ENCODE measurements around the gene TTYH2.

The TTYH2 gene

GRCh38 chr17:74234486-74234885 is 21.1 kb downstream of the TTYH2 start:
- H3K9me2 ChIP-seq (ENCODE audit: low read depth, low read length), result no peaks in the 10 kb centered on the region
- no peak for TF ChIP-seq CTCF (IDR thresholded peaks at IDR 0.05; ENCODE audit: low read length)
- no peak for TF ChIP-seq EZH2 (IDR thresholded peaks at IDR 0.05; ENCODE audit: borderline replicate concordance, low read length)
- H3F3A ChIP-seq (ENCODE audit: insufficient read depth, low read length), result no peaks in the 10 kb centered on the region
- no peaks in the 10 kb centered on the region for H4K20me1 ChIP-seq (ENCODE audit: insufficient read depth, low read length)
- H3K9me3 ChIP-seq (ENCODE audit: low read length), result no peaks in the 10 kb centered on the region
- no peak overlapping the region for H3K27ac ChIP-seq (ENCODE audit: low read depth, low read length, poor library complexity, severe bottlenecking)
- no peak overlapping the region for H3K9ac ChIP-seq (ENCODE audit: low read length)
- no peak overlapping the region for H3K4me3 ChIP-seq (ENCODE audit: low read depth, low read length, poor library complexity, severe bottlenecking)
- H3K27me3 ChIP-seq (ENCODE audit: insufficient read depth, low read length), result no peaks in the 10 kb centered on the region
- no peaks in the 10 kb centered on the region for H3K79me2 ChIP-seq (ENCODE audit: insufficient read depth, low read length)
- no peak overlapping the region for H2AFZ ChIP-seq (ENCODE audit: low read length)
- no peak overlapping the region for H3K4me2 ChIP-seq (ENCODE audit: low read length)
- no peaks in the 10 kb centered on the region for H3K36me3 ChIP-seq (ENCODE audit: insufficient read depth, low read length)
- H3K4me1 ChIP-seq (ENCODE audit: insufficient read depth, low read length, severe bottlenecking), result no peaks in the 10 kb centered on the region

- Histone ChIP-seq H3K9ac (ENCODE audit: low read length) (no peak overlapping the region), H3F3A (ENCODE audit: insufficient read depth, low read length) (no peaks in the 10 kb centered on the region), H3K9me2 (ENCODE audit: low read depth, low read length) (no peaks in the 10 kb centered on the region), H3K4me3 (ENCODE audit: low read depth, low read length, poor library complexity, severe bottlenecking) (no peak overlapping the region), H3K4me2 (ENCODE audit: low read length) (no peak overlapping the region), H3K36me3 (ENCODE audit: insufficient read depth, low read length) (no peaks in the 10 kb centered on the region), H3K27ac (ENCODE audit: low read depth, low read length, poor library complexity, severe bottlenecking) (no peak overlapping the region), H3K9me3 (ENCODE audit: low read length) (no peaks in the 10 kb centered on the region), H3K79me2 (ENCODE audit: insufficient read depth, low read length) (no peaks in the 10 kb centered on the region), H3K4me1 (ENCODE audit: insufficient read depth, low read length, severe bottlenecking) (no peaks in the 10 kb centered on the region), H3K27me3 (ENCODE audit: insufficient read depth, low read length) (no peaks in the 10 kb centered on the region), H4K20me1 (ENCODE audit: insufficient read depth, low read length) (no peaks in the 10 kb centered on the region), H2AFZ (ENCODE audit: low read length) (no peak overlapping the region)
- no peak for TF ChIP-seq CTCF (IDR thresholded peaks at IDR 0.05; ENCODE audit: low read length)
- TF ChIP-seq EZH2 (IDR thresholded peaks at IDR 0.05; ENCODE audit: borderline replicate concordance, low read length), result no peak
These were observed 21.7 kb downstream of the TTYH2 start for GRCh38 chr17:74235040-74235581.

- H3K4me3 ChIP-seq (ENCODE audit: low read depth, low read length, poor library complexity, severe bottlenecking), result no peak overlapping the region
- no peaks in the 10 kb centered on the region for H3K79me2 ChIP-seq (ENCODE audit: insufficient read depth, low read length)
- H3K9me3 ChIP-seq (ENCODE audit: low read length), result no peaks in the 10 kb centered on the region
- no peaks in the 10 kb centered on the region for H4K20me1 ChIP-seq (ENCODE audit: insufficient read depth, low read length)
- TF ChIP-seq EZH2 (IDR thresholded peaks at IDR 0.05; ENCODE audit: borderline replicate concordance, low read length) (no peak), CTCF (IDR thresholded peaks at IDR 0.05; ENCODE audit: low read length) (no peak)
- H3K36me3 ChIP-seq (ENCODE audit: insufficient read depth, low read length), result no peaks in the 10 kb centered on the region
- H3K4me2 ChIP-seq (ENCODE audit: low read length), result no peak overlapping the region
- H2AFZ ChIP-seq (ENCODE audit: low read length), result no peak overlapping the region
- no peaks in the 10 kb centered on the region for H3F3A ChIP-seq (ENCODE audit: insufficient read depth, low read length)
- no peaks in the 10 kb centered on the region for H3K9me2 ChIP-seq (ENCODE audit: low read depth, low read length)
- H3K27me3 ChIP-seq (ENCODE audit: insufficient read depth, low read length), result no peaks in the 10 kb centered on the region
- no peak overlapping the region for H3K9ac ChIP-seq (ENCODE audit: low read length)
- H3K27ac ChIP-seq (ENCODE audit: low read depth, low read length, poor library complexity, severe bottlenecking), result no peak overlapping the region
- no peaks in the 10 kb centered on the region for H3K4me1 ChIP-seq (ENCODE audit: insufficient read depth, low read length, severe bottlenecking)
These were observed 22.6 kb downstream of the TTYH2 start for GRCh38 chr17:74235911-74236371.

All from OCI-LY1 (cell line).